PFSK-1 (cell line): Measurements from ENCODE around the gene ZNF581.

Experiments
- FOXP2 ChIP-seq: optimal IDR thresholded peaks from 2 replicates; pipeline ENCODE3; 2011; ENCODE audit warnings: borderline replicate concordance, control low read depth, inconsistent platforms; ENCODE audit not compliant: insufficient read depth; ENCODE audit errors: extremely low read length, extremely low read depth
- POLR2AphosphoS5 ChIP-seq: IDR thresholded peaks from 2 replicates; pipeline ENCODE4 v1.6.1; 2012; ENCODE audit warnings: low read depth, mild to moderate bottlenecking, control low read depth, low read length, moderate library complexity
- REST ChIP-seq, 2 experiments: IDR thresholded peaks; 2 replicates each; pipeline versions ENCODE4 v1.6.1 to v1.8.0; 2011 to 2012; ENCODE audit warnings: low read depth in 2 of 2, low read length in 2 of 2, control low read depth in 1 of 2, inconsistent platforms in 1 of 2, mild to moderate bottlenecking in 1 of 2, moderate library complexity in 1 of 2; ENCODE audit not compliant: insufficient read depth in 1 of 2
- SIN3A ChIP-seq: IDR thresholded peaks from 2 replicates; pipeline ENCODE4 v1.6.1; 2012; ENCODE audit warnings: mild to moderate bottlenecking, low read length, moderate library complexity, borderline replicate concordance; ENCODE audit not compliant: insufficient read depth
- TAF1 ChIP-seq: IDR thresholded peaks from 2 replicates; pipeline ENCODE4 v1.6.1; 2012; ENCODE audit warnings: low read length, control low read depth, borderline replicate concordance; ENCODE audit not compliant: insufficient read depth

- TF ChIP-seq TAF1 (no peak), POLR2AphosphoS5 (no peak), REST (IDR thresholded peaks at IDR 0.05; ENCODE audit: insufficient read depth in 1 of 2, low read depth in 2 of 2, low read length in 2 of 2) (no peak), FOXP2 (no peak), SIN3A (no peak)
Measured at GRCh38 chr19:55644842-55645511, 1.5 kb downstream of the ZNF581 start.
